ENCODE data around the gene NCKIPSD. TPM values are rescaled to one million over a fixed set of nuclear protein-coding genes. Genes with fewer than 3 reads are reported as not detected.

The NCKIPSD gene
- total and polyA plus RNA-seq, 3 donors from 2014 or later: 30.1 to 81.3 (median 69.4) TPM

- Histone ChIP-seq H3K27ac (peak overlapping the region; percentile 80 to 93), H3K4me1 (peaks cover 11% of the 10 kb centered on the region), H3K27me3 (no peaks in the 10 kb centered on the region), H3K9me3 (no peaks in the 10 kb centered on the region), H3K4me3 (peak overlapping the region; percentile 53 to 62), H3K36me3 (ENCODE audit: low read depth, missing control alignments) (no peaks in the 10 kb centered on the region)
- DNase-seq: no peak
- intact Hi-C loops (cut with DNase I; ENCODE audit: low total_unique reads): no loop called here
- TF ChIP-seq POLR2A (IDR thresholded peaks at IDR 0.05) (no peak), CTCF (IDR thresholded peaks at IDR 0.05) (no peak)
- 33 to 37% methylated on average over 11 of the region's 11 CpGs for whole genome bisulfite sequencing, 2 donors
Observed at GRCh38 chr3:48664313-48664644, 21.4 kb downstream of the NCKIPSD start.

- Histone ChIP-seq H3K4me3 (peak overlapping the region; percentile 53 to 62), H3K9me3 (no peaks in the 10 kb centered on the region), H3K27me3 (no peaks in the 10 kb centered on the region), H3K27ac (peak overlapping the region; percentile 80 to 93), H3K4me1 (peaks cover 11% of the 10 kb centered on the region), H3K36me3 (ENCODE audit: low read depth, missing control alignments) (no peaks in the 10 kb centered on the region)
- WGBS, 2 donors: 0 to 1% methylated on average over 43 to 61 of the region's 66 CpGs
- intact Hi-C loops (cut with DNase I; ENCODE audit: low total_unique reads): no loop called here
- no peak for TF ChIP-seq POLR2A (IDR thresholded peaks at IDR 0.05)
- TF ChIP-seq CTCF (IDR thresholded peaks at IDR 0.05): peak; percentile 62 to 80 (median 66)
- peak; percentile 98 for DNase-seq
Observed at GRCh38 chr3:48663489-48664312, 22.0 kb downstream of the NCKIPSD start.

GRCh38 chr3:48662753-48663488 lies 22.8 kb downstream of the NCKIPSD start, which contains the start of gene CELSR3:
Gene CELSR3 (minus strand): TSS chr3:48662886. CDS start chr3:48662634, 252 bp downstream.
- 1% methylated on average over 18 to 40 of the region's 52 CpGs for WGBS, 2 donors
- peak; percentile 89 for DNase-seq
- Histone ChIP-seq H3K27ac (peak within 1 kb of the TSS; percentile 80 to 93), H3K9me3 (no peaks in the 10 kb centered on the region), H3K27me3 (no peaks in the 10 kb centered on the region), H3K4me1 (peaks cover 11% of the 10 kb centered on the region), H3K36me3 (ENCODE audit: low read depth, missing control alignments) (no peaks in the 10 kb centered on the region), H3K4me3 (peak within 1 kb of the TSS; percentile 53 to 62)
- peak; percentile 44 for TF ChIP-seq POLR2A (IDR thresholded peaks at IDR 0.05)
- TF ChIP-seq CTCF (IDR thresholded peaks at IDR 0.05): no peak
- intact Hi-C loops (cut with DNase I; ENCODE audit: low total_unique reads): no loop called here

- Histone ChIP-seq H3K36me3 (ENCODE audit: low read depth, missing control alignments) (no peaks in the 10 kb centered on the region), H3K4me3 (peak overlapping the region; percentile 53 to 62), H3K4me1 (peaks cover 11% of the 10 kb centered on the region), H3K27me3 (no peaks in the 10 kb centered on the region), H3K9me3 (no peaks in the 10 kb centered on the region), H3K27ac (peak overlapping the region in 1 of 2 donors; percentile 93)
- 5% methylated on average over 28 of the region's 46 CpGs; no CpG with 5 or more reads in 1 of the 2 donors for WGBS, 2 donors
- intact Hi-C loops (cut with DNase I; ENCODE audit: low total_unique reads): no loop called here
- no peak for DNase-seq
- TF ChIP-seq CTCF (IDR thresholded peaks at IDR 0.05): no peak
- TF ChIP-seq POLR2A (IDR thresholded peaks at IDR 0.05): no peak
Observed at GRCh38 chr3:48662145-48662752, 23.5 kb downstream of the NCKIPSD start.

Measured in testis (tissue), 3 donors.